Measurements from ENCODE around the gene PIGN. TPM values are rescaled to one million over a fixed set of nuclear protein-coding genes. Genes with fewer than 3 reads are reported as not detected.

The PIGN gene, protein sequence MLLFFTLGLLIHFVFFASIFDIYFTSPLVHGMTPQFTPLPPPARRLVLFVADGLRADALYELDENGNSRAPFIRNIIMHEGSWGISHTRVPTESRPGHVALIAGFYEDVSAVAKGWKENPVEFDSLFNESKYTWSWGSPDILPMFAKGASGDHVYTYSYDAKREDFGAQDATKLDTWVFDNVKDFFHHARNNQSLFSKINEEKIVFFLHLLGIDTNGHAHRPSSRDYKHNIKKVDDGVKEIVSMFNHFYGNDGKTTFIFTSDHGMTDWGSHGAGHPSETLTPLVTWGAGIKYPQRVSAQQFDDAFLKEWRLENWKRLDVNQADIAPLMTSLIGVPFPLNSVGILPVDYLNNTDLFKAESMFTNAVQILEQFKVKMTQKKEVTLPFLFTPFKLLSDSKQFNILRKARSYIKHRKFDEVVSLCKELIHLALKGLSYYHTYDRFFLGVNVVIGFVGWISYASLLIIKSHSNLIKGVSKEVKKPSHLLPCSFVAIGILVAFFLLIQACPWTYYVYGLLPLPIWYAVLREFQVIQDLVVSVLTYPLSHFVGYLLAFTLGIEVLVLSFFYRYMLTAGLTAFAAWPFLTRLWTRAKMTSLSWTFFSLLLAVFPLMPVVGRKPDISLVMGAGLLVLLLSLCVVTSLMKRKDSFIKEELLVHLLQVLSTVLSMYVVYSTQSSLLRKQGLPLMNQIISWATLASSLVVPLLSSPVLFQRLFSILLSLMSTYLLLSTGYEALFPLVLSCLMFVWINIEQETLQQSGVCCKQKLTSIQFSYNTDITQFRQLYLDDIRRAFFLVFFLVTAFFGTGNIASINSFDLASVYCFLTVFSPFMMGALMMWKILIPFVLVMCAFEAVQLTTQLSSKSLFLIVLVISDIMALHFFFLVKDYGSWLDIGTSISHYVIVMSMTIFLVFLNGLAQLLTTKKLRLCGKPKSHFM
- 17.1 TPM for total RNA-seq

DNA sequence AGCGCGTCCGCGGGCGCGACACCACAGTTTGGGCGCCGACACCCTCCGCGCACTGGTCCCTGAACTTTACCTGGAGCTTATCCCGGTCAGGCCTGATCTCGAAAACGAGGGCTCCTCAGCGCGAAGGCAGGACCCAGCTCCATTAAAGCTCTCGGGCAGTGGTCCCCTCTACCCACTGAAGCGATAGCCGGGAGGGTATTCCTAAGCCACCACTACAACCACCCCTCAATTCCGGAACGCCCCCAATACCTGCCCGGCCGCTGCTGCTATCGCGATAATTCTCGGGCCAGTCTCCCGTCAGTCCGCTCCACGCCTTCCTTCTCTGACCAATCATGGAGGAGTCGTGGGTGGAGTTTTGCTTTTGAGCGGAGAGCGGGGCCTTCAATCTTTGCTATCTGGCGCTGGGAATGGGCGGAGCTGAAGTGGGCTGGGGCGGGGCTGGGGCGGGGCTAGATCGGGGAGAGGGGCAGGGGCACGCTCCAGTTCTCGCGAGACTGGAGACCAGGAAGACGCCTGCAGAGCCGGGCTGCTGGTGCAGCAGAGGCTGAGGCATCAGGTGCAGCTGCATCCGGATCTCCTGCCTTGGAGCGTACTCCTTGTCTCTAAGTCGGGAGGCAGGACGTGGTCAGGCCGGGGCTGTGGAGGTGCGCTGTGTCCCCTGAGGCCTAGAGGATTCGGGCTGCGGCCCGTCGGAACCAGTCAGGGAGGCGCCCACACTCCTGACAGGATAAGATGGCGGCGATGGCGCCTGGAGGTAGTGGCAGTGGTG, at the start of gene PIGN, which contains the start of gene RELCH:
Gene PIGN, minus strand, starts transcription at position 283 of the 769 bp plus-strand sequence. CDS start 25,703 bp downstream, outside the sequence.
Gene RELCH, plus strand, starts transcription at position 482 of the 769 bp plus-strand sequence. Its CDS starts 251 bp downstream, at position 733.
- H3K4me3 ChIP-seq (ENCODE audit: low read length) = peak within 1 kb of the TSS; percentile 94
- H3K27me3 ChIP-seq (ENCODE audit: insufficient read depth, low read length) = no peaks in the 10 kb centered on the region
- H3K4me1 ChIP-seq (ENCODE audit: insufficient read depth, low read length) = peaks cover 41% of the 10 kb centered on the region
- H3K9me3 ChIP-seq (ENCODE audit: low read depth, low read length) = no peaks in the 10 kb centered on the region

DNA sequence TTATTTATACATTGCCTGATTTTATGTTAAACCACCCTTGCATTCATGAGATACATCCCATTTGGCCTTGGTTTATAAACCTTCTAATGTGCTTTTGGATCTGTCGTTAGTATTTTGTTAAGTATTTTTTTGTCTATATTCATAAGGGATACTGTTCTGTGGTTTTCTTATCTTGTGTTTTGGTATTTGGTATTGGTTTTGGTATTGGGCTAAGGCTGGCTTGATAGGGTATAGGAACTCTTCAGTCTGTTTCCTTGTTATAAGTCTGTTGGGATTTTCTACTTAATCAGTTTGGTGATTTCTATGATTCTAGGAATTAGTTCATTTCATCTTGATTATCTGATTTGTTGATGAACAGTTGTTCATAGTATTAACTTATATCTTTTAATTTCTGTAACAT, 49.4 kb upstream of the PIGN start:
- Histone ChIP-seq H3K27me3 (ENCODE audit: insufficient read depth, low read length) (no peaks in the 10 kb centered on the region), H3K9me3 (ENCODE audit: low read depth, low read length) (no peaks in the 10 kb centered on the region), H3K4me3 (ENCODE audit: low read length) (no peak overlapping the region), H3K4me1 (ENCODE audit: insufficient read depth, low read length) (no peaks in the 10 kb centered on the region)

DNA sequence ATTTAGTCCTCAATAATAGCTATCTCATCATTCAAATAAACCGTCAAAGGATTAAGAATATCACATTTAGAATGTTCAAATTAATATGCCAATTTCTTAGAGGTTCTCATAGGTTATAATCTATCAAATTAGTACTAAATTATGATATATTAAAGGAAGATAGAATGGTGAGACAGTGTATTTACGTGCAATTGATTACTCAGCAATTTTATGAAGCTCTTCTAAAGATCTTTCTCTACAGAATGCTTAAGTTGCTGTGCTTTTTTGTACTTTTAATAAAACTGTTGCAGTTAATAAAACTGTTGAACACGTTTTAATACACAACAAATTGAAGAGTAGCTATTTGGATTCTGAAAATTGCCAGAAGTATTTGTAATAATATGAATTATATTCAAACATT, 39.2 kb upstream of the PIGN start:
- Histone ChIP-seq H3K9me3 (ENCODE audit: low read depth, low read length) (peaks cover 8% of the 10 kb centered on the region), H3K27me3 (ENCODE audit: insufficient read depth, low read length) (no peaks in the 10 kb centered on the region), H3K4me1 (ENCODE audit: insufficient read depth, low read length) (no peaks in the 10 kb centered on the region), H3K4me3 (ENCODE audit: low read length) (no peak overlapping the region)

DNA sequence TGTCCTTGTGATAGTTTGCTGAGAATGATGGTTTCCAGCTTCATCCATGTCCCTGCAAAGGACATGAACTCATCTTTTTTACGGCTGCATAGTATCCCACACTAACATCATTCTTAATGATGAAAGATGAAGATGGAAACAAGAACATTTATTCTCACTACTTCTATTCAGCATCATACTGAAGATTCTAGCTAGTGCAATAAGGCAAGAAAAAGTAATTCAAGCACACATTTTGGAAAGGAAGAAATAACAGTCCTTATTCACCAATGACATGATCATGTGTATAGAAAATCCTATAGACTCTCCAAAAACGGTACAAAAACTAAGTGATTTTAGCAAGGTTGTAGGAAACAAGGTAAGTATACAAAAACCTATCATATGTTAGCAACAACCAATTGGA, 37.4 kb upstream of the PIGN start:
- Histone ChIP-seq H3K4me3 (ENCODE audit: low read length) (no peak overlapping the region), H3K27me3 (ENCODE audit: insufficient read depth, low read length) (no peaks in the 10 kb centered on the region), H3K9me3 (ENCODE audit: low read depth, low read length) (peaks cover 8% of the 10 kb centered on the region), H3K4me1 (ENCODE audit: insufficient read depth, low read length) (no peaks in the 10 kb centered on the region)

DNA sequence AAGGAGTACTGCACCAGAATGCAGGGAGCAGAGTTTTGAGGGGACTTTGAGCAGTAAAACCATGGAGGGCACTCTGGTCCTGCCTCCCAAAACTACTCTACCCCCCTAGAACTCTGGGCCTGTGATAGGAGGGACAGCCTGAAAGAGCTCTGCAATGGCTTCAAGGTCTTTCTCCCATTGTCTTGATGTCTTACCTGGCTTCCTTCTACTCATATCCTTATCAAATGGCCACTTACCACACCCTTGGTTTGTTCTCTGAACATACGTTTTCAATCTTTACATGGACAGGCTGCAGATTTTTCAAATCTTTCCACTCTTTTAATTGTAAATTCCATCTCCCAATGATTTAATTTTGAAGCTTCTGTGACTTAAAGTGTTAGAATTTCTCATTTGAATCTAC, 27.9 kb upstream of the PIGN start:
- H3K27me3 ChIP-seq (ENCODE audit: insufficient read depth, low read length) = no peaks in the 10 kb centered on the region
- no peaks in the 10 kb centered on the region for H3K4me1 ChIP-seq (ENCODE audit: insufficient read depth, low read length)
- no peak overlapping the region for H3K4me3 ChIP-seq (ENCODE audit: low read length)
- no peaks in the 10 kb centered on the region for H3K9me3 ChIP-seq (ENCODE audit: low read depth, low read length)

DNA sequence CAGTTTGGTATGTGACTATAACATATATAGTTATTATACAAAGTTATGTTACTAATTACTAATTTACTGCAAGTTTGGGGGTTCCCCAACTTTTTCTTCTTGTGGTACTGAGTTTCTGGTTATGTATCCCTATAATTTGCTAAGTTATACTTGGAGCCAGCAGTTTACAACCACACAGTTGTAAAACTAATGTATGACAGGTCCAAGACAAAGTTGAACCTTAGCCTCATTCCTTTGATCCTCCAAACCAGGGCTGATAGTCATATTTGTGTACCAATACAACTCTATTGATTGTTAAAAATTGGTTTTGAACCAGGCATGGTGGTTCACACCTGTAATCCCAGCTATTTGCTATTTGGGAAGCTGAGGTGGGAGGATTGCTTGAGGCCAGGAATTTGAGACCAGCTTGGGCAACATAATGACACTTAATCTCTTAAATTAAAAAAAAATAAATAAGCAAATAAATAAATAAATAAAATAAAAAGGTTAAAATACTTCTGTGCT, 24.5 kb upstream of the PIGN start:
- peaks cover 11% of the 10 kb centered on the region for H3K4me1 ChIP-seq (ENCODE audit: insufficient read depth, low read length)
- no peaks in the 10 kb centered on the region for H3K9me3 ChIP-seq (ENCODE audit: low read depth, low read length)
- no peaks in the 10 kb centered on the region for H3K27me3 ChIP-seq (ENCODE audit: insufficient read depth, low read length)
- H3K4me3 ChIP-seq (ENCODE audit: low read length) = no peak overlapping the region

DNA sequence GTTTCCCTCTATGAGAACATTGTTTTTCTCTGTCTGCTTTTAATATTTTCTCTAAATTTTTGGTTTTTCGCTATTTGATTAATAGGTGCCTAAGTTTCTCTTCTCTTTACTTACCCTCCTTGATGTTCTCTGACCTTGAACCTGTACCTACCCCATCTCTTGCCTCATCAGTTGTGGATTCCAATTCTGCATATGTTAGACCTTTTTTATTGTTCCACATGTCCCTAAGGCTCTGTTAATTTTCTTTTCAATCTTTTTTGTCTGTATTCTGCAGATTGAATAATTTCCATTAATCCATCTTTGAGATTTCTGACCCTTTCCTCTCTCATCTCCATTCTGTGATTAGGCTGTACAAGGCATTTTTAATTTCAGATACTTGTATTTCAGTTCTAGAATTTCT, 23.3 kb upstream of the PIGN start:
- H3K27me3 ChIP-seq (ENCODE audit: insufficient read depth, low read length) = no peaks in the 10 kb centered on the region
- H3K4me3 ChIP-seq (ENCODE audit: low read length) = no peak overlapping the region
- H3K9me3 ChIP-seq (ENCODE audit: low read depth, low read length) = no peaks in the 10 kb centered on the region
- peaks cover 11% of the 10 kb centered on the region for H3K4me1 ChIP-seq (ENCODE audit: insufficient read depth, low read length)

DNA sequence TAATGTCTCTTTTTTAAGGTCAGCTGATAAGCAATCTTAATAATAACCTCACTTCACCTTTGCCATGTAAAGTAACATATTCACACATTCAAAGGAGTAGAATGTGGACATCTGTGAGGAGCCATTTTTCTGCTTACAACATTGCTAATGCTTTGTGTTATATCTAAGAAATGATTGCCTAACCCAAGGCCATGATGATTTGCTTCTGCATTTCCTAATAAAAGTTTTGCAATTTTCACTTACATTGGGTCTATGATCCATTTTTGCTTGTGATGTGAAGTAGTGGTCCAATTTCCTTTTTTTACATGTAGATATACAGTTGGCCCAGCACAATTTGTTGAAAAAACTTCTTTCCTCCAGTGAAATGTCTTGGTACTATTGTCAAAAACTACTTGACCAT, 22.2 kb upstream of the PIGN start:
- Histone ChIP-seq H3K4me3 (ENCODE audit: low read length) (no peak overlapping the region), H3K9me3 (ENCODE audit: low read depth, low read length) (no peaks in the 10 kb centered on the region), H3K27me3 (ENCODE audit: insufficient read depth, low read length) (no peaks in the 10 kb centered on the region), H3K4me1 (ENCODE audit: insufficient read depth, low read length) (peaks cover 11% of the 10 kb centered on the region)

DNA sequence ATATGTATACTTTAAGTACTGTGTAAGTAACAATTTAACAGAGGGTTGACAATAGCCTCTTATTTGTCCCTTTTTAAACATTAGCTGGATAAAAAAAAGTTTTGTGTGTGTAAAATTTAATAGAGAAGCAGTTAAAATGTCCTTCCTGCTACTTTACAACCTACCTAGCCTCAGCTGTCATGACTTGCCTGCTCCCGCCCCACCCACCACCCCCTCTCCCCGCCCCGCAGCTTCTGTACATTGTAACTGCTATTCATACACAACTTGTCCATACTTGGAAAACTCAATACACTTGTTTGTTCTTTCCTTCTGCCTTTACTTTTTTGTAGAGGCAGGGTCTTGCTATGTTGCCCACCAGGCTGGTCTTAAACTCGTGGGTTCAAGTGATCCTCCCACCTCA, 19.7 kb upstream of the PIGN start:
- Histone ChIP-seq H3K4me3 (ENCODE audit: low read length) (no peak overlapping the region), H3K4me1 (ENCODE audit: insufficient read depth, low read length) (peaks cover 11% of the 10 kb centered on the region), H3K27me3 (ENCODE audit: insufficient read depth, low read length) (no peaks in the 10 kb centered on the region), H3K9me3 (ENCODE audit: low read depth, low read length) (no peaks in the 10 kb centered on the region)

DNA sequence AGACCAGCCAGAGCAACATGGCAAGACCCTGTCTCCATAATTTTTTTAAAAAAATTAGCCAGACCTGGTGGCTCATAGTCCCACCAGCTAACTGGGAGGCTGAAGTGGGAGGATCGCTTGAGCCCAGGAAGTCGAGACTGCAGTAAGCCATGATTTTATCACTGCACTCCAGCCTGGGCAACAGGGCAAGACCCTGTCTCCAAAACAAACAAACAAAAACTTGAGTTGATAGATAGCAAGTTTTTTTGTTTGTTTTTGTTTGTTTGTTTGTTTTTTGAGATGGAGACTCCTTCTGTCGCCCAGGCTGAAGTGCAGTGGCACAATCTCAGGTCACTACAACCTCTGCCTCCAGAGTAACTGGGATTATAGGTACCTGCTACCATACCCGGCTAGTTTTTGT, 19.0 kb upstream of the PIGN start:
- H3K9me3 ChIP-seq (ENCODE audit: low read depth, low read length) = no peaks in the 10 kb centered on the region
- H3K27me3 ChIP-seq (ENCODE audit: insufficient read depth, low read length) = no peaks in the 10 kb centered on the region
- H3K4me3 ChIP-seq (ENCODE audit: low read length) = no peak overlapping the region
- H3K4me1 ChIP-seq (ENCODE audit: insufficient read depth, low read length) = peaks cover 11% of the 10 kb centered on the region

DNA sequence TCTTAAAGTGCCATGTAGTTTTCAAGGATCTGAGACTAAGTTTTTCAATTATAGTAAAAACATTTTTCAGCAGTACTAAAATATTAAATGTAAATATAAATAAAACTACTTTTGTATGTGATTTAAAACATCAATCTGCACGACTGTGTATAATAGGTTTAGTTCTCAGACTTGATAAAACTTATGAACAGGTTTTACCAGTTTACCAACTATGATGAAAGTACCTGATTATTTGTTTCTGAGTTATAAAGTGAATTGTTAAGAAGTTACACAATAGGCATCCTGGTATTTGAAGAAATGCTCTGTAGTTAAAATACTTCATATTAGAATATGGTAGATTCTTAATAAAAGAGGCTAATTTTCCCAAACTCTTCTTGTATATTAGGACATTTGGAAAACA, 15.0 kb upstream of the PIGN start:
- Histone ChIP-seq H3K4me3 (ENCODE audit: low read length) (no peak overlapping the region), H3K9me3 (ENCODE audit: low read depth, low read length) (no peaks in the 10 kb centered on the region), H3K27me3 (ENCODE audit: insufficient read depth, low read length) (no peaks in the 10 kb centered on the region), H3K4me1 (ENCODE audit: insufficient read depth, low read length) (no peaks in the 10 kb centered on the region)

DNA sequence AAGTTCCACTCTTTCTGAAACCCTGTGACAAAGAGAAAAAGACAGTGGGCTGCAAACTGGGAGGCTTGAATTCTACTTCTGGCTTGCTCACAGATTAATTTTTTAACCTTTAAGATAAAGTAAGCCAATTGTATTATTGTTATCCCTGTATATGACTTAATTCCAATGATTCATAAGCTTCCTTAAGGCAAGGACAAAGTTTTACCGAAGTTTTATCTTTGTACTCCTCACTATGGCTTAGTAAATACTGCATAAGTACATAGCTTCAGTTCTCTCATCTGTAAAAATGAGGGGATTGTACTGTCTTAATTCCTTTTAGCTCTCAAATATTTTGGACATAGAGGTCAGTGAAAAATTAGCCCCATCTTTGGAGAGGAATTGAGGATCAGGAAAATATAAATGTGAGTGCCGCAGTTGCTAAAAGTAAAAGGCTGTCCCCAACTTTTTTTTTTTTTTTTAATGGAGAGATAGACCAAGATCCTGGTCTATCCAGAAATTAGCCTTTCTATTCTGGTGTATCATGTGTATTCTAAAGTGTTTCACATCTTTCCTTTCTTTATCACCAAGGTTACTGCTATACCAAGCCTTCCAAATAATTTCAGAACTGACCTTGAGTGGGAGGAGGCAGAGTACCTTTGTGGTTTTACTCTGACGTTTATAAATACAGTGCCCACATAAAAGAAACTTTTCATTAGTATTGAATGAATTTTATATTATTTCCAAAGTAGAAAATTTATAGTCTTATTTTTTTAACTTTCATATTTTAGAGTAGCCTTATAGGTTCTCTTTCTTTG, 13.5 kb upstream of the PIGN start:
- Histone ChIP-seq H3K27me3 (ENCODE audit: insufficient read depth, low read length) (no peaks in the 10 kb centered on the region), H3K4me1 (ENCODE audit: insufficient read depth, low read length) (no peaks in the 10 kb centered on the region), H3K9me3 (ENCODE audit: low read depth, low read length) (no peaks in the 10 kb centered on the region), H3K4me3 (ENCODE audit: low read length) (no peak overlapping the region)

DNA sequence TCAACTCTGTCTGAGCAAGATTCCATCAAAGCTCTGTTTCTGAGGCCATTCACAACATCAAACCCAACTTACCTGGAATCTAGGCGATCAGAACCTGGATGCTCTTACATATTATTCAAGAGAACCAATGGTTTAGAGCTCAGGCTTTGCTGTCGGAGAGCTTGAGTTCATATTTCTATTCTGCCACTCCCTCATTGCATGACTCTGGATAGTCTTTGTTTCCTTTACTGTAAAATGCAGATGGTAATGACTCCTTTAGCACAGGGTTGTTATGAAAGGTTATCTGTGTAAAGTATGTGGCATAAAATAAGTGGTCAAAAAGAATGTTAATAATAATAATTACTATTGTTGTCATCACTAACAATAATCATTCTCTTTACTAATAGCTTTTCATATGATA, 12.8 kb upstream of the PIGN start:
- Histone ChIP-seq H3K9me3 (ENCODE audit: low read depth, low read length) (no peaks in the 10 kb centered on the region), H3K27me3 (ENCODE audit: insufficient read depth, low read length) (no peaks in the 10 kb centered on the region), H3K4me3 (ENCODE audit: low read length) (no peak overlapping the region), H3K4me1 (ENCODE audit: insufficient read depth, low read length) (no peaks in the 10 kb centered on the region)

DNA sequence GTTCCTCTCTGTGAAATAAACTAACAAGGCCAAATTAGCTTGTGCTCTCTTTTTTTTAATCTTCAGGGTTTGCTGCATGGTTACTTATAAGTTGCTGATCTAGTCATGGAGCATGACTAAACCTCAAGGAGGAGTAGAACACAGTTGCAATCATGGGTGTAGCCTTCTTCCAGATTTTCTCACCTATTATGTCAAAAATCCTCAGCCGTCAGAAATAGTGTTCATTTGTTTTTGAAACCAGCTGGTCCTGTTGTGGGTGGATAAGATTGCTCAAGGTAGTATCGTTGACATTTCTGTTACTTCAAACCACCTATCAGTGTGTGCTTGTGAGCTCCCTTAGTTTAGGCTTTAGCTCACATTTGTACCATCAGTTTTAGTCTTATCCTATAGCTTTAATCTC, 11.4 kb upstream of the PIGN start:
- Histone ChIP-seq H3K4me3 (ENCODE audit: low read length) (no peak overlapping the region), H3K27me3 (ENCODE audit: insufficient read depth, low read length) (no peaks in the 10 kb centered on the region), H3K9me3 (ENCODE audit: low read depth, low read length) (no peaks in the 10 kb centered on the region), H3K4me1 (ENCODE audit: insufficient read depth, low read length) (peaks cover 5% of the 10 kb centered on the region)

Data from mononuclear cell (primary cell).